Chondrocyte (in vitro differentiated cells): ENCODE data around the gene LINC01488. TPM values are rescaled to one million over a fixed set of nuclear protein-coding genes. Genes with fewer than 3 reads are reported as not detected.

Source experiments
- DNase-seq: peaks from one replicate; pipeline ENCODE4 v3.0.0; 2021; ENCODE audit warnings: mixed read lengths, low spot score
- H3K27ac Mint-ChIP-seq: one replicate; pipeline ENCODE4 v1.8.0; 2021; ENCODE audit warnings: mild to moderate bottlenecking, moderate library complexity, mixed read lengths; ENCODE audit not compliant: unreplicated experiment
- H3K27me3 Mint-ChIP-seq: 2 replicates; pipeline ENCODE4 v1.8.0; 2021; ENCODE audit warnings: low read depth, mixed read lengths
- H3K36me3 Mint-ChIP-seq: 2 replicates; pipeline ENCODE4 v1.8.0; 2021; ENCODE audit warnings: low read depth, mixed read lengths
- H3K4me1 Mint-ChIP-seq: 2 replicates; pipeline ENCODE4 v1.8.0; 2021; ENCODE audit warnings: low read depth, mild to moderate bottlenecking, mixed read lengths
- H3K4me3 Mint-ChIP-seq: one replicate; pipeline ENCODE4 v1.8.0; 2021; ENCODE audit warnings: mild to moderate bottlenecking, moderate library complexity, mixed read lengths; ENCODE audit not compliant: unreplicated experiment
- H3K9me3 Mint-ChIP-seq: 2 replicates; pipeline ENCODE4 v1.8.0; 2021; ENCODE audit warnings: low read depth, mixed read lengths
- total RNA-seq: library from RNA; stranded (reverse); gene quantifications from 3 replicates; pipeline ENCODE4 v1.2.1, GENCODE V29; 2021
- TF ChIP-seq, protein P1 (sequence below): fragments of 200-600 bp; sonication (generic); IDR thresholded peaks from 2 replicates; pipeline ENCODE4 v1.5.0; 2021; ENCODE audit warnings: antibody characterized with exemption, mild to moderate bottlenecking, moderate library complexity

LINC01488 gene
- total RNA-seq, 1 donor from 2014 or later: not detected

DNA sequence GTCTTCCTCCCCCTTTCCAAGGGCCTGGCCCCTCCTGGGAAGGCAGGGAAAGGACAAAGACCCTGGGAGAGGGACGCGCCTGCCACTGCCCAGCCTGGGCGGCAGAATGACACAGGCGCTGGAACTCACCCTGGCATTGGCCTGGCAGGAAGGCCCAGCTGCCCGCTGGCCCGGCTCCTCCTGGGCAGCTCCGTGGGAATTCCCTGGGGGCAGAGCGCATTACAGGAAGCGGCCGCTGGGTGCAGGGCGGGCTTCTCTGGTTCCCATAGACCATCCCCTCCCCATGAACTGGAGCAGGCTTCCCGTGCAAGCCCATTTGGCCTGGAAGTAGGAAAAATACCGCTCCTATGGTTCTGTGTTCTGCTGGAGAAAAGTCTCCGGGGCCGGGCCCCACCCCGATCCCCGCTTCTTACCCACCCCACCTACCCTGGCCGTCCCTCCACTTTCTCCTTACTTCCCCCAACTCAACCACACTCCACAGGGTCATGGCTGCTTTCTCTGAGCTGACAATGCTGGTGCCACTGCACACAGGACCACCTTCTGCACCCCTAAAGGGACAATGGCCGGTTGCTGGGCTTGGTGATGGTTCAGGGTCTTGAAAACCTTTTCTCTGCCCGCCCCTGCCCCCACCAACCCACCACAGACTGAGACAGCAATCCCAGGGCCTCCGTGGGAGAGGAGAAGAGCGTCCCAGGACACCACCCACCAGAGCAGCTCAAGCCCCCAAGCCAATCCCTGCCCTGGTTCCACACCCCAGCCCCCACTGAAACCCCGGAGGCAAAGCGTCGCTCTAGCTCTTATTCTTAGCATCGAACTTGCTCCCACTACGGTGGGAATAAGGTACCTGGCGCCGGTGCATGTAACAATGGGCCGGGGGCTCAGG lies 58.9 kb downstream of the LINC01488 start:
- DNase-seq: peak; percentile 74
- TF ChIP-seq, protein P1, sequence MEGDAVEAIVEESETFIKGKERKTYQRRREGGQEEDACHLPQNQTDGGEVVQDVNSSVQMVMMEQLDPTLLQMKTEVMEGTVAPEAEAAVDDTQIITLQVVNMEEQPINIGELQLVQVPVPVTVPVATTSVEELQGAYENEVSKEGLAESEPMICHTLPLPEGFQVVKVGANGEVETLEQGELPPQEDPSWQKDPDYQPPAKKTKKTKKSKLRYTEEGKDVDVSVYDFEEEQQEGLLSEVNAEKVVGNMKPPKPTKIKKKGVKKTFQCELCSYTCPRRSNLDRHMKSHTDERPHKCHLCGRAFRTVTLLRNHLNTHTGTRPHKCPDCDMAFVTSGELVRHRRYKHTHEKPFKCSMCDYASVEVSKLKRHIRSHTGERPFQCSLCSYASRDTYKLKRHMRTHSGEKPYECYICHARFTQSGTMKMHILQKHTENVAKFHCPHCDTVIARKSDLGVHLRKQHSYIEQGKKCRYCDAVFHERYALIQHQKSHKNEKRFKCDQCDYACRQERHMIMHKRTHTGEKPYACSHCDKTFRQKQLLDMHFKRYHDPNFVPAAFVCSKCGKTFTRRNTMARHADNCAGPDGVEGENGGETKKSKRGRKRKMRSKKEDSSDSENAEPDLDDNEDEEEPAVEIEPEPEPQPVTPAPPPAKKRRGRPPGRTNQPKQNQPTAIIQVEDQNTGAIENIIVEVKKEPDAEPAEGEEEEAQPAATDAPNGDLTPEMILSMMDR: no peak
- Mint-ChIP-seq H3K27me3 (no peaks in the 10 kb centered on the region), H3K27ac (peak overlapping the region; percentile 36), H3K9me3 (no peaks in the 10 kb centered on the region), H3K4me1 (peaks cover 27% of the 10 kb centered on the region), H3K36me3 (no peaks in the 10 kb centered on the region), H3K4me3 (no peak overlapping the region)

DNA sequence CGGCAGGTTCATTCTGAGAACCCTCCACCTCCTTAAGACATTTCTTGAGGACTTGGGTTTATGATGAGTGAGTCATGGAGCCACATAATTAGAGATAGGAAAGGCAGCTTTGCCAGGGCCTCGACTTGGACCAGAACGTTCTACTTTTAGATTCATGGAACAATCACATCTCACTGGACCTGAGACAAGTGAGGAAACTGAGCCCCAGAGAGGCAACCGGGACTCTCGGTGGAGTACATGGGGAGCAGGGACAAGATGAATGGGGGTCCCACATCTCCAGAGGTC lies 59.5 kb downstream of the LINC01488 start:
- Mint-ChIP-seq H3K4me3 (no peak overlapping the region), H3K36me3 (no peaks in the 10 kb centered on the region), H3K27ac (no peak overlapping the region), H3K27me3 (no peaks in the 10 kb centered on the region), H3K4me1 (peaks cover 27% of the 10 kb centered on the region), H3K9me3 (no peaks in the 10 kb centered on the region)
- TF ChIP-seq, protein P1: no peak
- DNase-seq: no peak

DNA sequence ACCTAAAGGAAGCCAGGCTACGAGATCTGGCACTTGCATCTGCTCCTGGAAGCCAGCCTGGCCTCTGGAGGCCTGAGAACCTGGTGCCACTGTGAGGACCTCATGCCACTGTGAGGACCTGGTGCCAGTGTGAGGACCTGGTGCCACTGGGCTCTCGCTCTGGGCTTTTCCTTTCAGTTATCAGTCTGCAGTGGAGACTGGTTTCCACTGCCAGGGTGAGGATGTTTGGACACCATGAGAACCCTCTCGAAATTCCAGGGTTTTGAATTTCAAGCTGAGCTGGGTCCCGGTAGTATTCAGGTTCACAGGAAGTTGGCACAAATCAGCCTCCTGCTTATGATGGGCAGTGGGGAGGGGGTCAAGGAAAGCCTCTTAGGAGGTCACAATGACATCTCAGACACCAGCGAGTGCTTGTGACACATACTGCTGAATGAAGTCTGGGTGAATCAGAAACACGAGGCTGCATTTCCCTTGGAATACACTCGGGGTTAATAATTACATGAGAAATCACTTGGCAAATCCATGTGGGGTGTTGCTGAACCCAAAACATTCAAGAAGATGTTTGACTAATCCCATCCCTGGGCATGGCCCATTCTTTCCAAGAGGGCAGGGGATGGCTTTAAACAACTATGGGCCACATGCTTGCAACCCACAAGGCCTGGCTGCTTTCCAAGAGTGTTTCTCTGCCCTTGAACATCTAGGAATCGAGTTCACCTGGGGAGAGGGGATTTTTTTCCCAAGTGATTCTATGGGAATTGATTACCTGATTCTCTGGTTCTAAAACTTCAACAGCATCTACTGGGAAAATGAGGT lies 60.2 kb downstream of the LINC01488 start:
- TF ChIP-seq, protein P1: no peak
- H3K36me3 Mint-ChIP-seq: no peaks in the 10 kb centered on the region
- H3K27ac Mint-ChIP-seq: peak overlapping the region; percentile 72
- no peaks in the 10 kb centered on the region for H3K9me3 Mint-ChIP-seq
- peak; percentile 52 for DNase-seq
- H3K4me3 Mint-ChIP-seq: no peak overlapping the region
- H3K27me3 Mint-ChIP-seq: no peaks in the 10 kb centered on the region
- peaks cover 27% of the 10 kb centered on the region for H3K4me1 Mint-ChIP-seq

DNA sequence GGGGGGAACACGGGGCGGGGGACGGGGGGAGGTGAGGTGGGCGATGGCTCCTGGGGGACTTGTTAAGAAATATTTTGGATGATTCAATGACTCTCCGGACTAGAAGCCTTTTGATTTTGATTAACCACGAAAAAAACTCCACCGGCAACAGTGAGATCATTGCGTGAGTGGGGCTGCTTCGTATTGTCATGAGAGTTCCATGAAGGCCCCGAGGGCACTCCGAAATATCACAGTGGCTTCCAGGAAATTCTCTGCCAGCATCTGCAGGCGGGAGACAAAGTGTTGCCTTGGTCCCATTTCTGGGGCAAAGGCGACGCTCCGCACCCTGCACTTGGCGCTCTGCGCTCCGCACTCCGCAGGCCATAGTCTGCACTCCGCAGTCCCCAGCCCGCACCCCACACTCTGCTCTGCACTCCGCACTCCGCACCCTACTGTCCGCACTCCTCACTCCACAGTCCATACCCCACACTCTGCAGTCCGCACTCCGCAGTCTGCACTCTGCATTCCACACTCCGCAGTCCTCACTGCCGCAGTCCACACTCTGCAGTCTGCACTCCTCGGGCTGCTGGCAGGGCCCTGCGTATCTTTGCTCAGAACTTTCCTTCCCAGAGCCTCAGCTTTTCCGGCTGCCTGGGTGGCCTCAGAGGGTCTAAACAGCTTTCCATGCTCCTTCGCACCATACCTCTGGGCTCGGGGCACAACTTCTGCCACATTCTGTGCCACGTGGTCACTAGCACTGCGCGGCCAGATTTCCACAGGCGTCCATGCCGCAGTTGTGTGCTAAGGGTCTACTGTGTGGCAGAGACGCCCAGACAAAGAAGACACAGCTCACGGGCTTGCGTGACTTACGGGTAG lies 61.1 kb downstream of the LINC01488 start:
- peak overlapping the region; percentile 54 for H3K27ac Mint-ChIP-seq
- TF ChIP-seq, protein P1: no peak

More for the DNA sequence above, 61.1 kb downstream of the LINC01488 start:
- peak; percentile 81 for DNase-seq
- no peaks in the 10 kb centered on the region for H3K9me3 Mint-ChIP-seq
- no peaks in the 10 kb centered on the region for H3K36me3 Mint-ChIP-seq
- H3K27me3 Mint-ChIP-seq: no peaks in the 10 kb centered on the region
- H3K4me3 Mint-ChIP-seq: no peak overlapping the region
- peaks cover 27% of the 10 kb centered on the region for H3K4me1 Mint-ChIP-seq

Other genes starting within 250 kb of the LINC01488 start
- 0.87 TPM in 1 of 3 replicates, not detected in the others for gene MYEOV, start 187.5 kb upstream of the LINC01488 start, total RNA-seq
- gene CCND1, start 159.5 kb downstream of the LINC01488 start, total RNA-seq: 129 to 300 TPM (median 130 TPM) in 3 replicates
- 15.5 to 21.9 TPM (median 16.2 TPM) in 3 replicates for gene LTO1, start 193.7 kb downstream of the LINC01488 start, total RNA-seq
- gene FGF19, start 222.4 kb downstream of the LINC01488 start, total RNA-seq: not detected in 3 replicates